GM12864 (cell line): ENCODE results near the gene ARL5B.
A peak's percentile ranks its signal among the peaks of the same experiment; 100 is the strongest.
"Not testable (repeated sequence)": the region's sequence is repeated elsewhere in the genome, so short reads cannot be mapped to it uniquely, and the experiment has no call there.

ENCODE experiments used
- DNase-seq: peaks from one replicate; pipeline ENCODE4 v3.0.0-alpha.2; 2011; ENCODE audit warnings: low read depth
- H3K4me3 ChIP-seq: 2 replicates; pipeline ENCODE4 v1.5.1; 2011; ENCODE audit warnings: mild to moderate bottlenecking, low read depth, low read length, control low read depth
- CTCF ChIP-seq: IDR thresholded peaks from 2 replicates; pipeline ENCODE4 v1.5.1; 2011; ENCODE audit warnings: low read depth, mild to moderate bottlenecking, moderate library complexity, low read length, control low read depth, inconsistent platforms; ENCODE audit errors: missing control alignments

The ARL5B gene

GRCh38 chr10:18659125-18659818 lies at the start of gene ARL5B:
Gene ARL5B, plus strand, starts transcription at chr10:18659431. Its CDS starts 207 bp downstream, at chr10:18659638.
- DNase-seq = peak; percentile 92
- no peak for TF ChIP-seq CTCF
- H3K4me3 ChIP-seq = peak within 1 kb of the TSS; percentile 82

GRCh38 chr10:18610517-18610916 lies 48.7 kb upstream of the ARL5B start:
- DNase-seq = no peak
- no peak overlapping the region for H3K4me3 ChIP-seq
- TF ChIP-seq CTCF = no peak

- no peak for DNase-seq
- TF ChIP-seq CTCF = no peak
- no peak overlapping the region for H3K4me3 ChIP-seq
Observed at GRCh38 chr10:18611168-18611567, 48.1 kb upstream of the ARL5B start.

- TF ChIP-seq CTCF = no peak
- no peak overlapping the region for H3K4me3 ChIP-seq
- DNase-seq = no peak
Observed at GRCh38 chr10:18615618-18616017, 43.6 kb upstream of the ARL5B start.

- no peak overlapping the region for H3K4me3 ChIP-seq
- DNase-seq = no peak
- no peak for TF ChIP-seq CTCF
Observed at GRCh38 chr10:18616337-18616736, 42.9 kb upstream of the ARL5B start.

- no peak for TF ChIP-seq CTCF
- DNase-seq = no peak
- no peak overlapping the region for H3K4me3 ChIP-seq
Observed at GRCh38 chr10:18619016-18619415, 40.2 kb upstream of the ARL5B start.

- no peak for TF ChIP-seq CTCF
- no peak for DNase-seq
- no peak overlapping the region for H3K4me3 ChIP-seq
Observed at GRCh38 chr10:18620856-18621255, 38.4 kb upstream of the ARL5B start.

GRCh38 chr10:18623671-18624070 lies 35.6 kb upstream of the ARL5B start:
- not testable (repeated sequence) for DNase-seq, H3K4me3 ChIP-seq
